HCT116 (cell line): ENCODE results near the gene HHAT. TPM values are rescaled to one million over a fixed set of nuclear protein-coding genes. Genes with fewer than 3 reads are reported as not detected.

ENCODE experiments used
- ATAC-seq: fragments of 200-7000 bp; cut with Tn5 transposase; 2 replicates; pipeline ENCODE4 v1.9.1; 2020; ENCODE audit warnings: mild to moderate bottlenecking, moderate library complexity
- BruUV-seq: library from RNA; stranded (reverse); fragments of 400-500 nt; replicated peaks from 2 replicates; lab custom pipeline; 2021; lab: Mats Ljungman, UMichigan
- CTCF ChIA-PET: fragments of 300-600 bp; sonication (Branson Sonifier 250); formaldehyde crosslinking; loops from one replicate; lab custom pipeline; 2021; ENCODE audit warnings: antibody characterized with exemption; lab: Charles Lee
- POLR2A ChIA-PET: fragments of 300-600, 350-600 bp; sonication (Branson Sonifier 250); formaldehyde crosslinking; loops from one replicate; lab custom pipeline; 2021; ENCODE audit warnings: antibody characterized with exemption; lab: Charles Lee
- RAD21 ChIA-PET, 2 experiments: fragments of 300-600 bp; sonication (Branson Sonifier 250); formaldehyde crosslinking; loops; one replicate each; lab custom pipeline; 2023; ENCODE audit warnings: low total read pairs in 2 of 2; ENCODE audit not compliant: uncharacterized antibody in 2 of 2, unreplicated experiment in 2 of 2, low non-redundant PET in 1 of 2; lab: Charles Lee
- DNase-seq: peaks from one replicate; pipeline ENCODE4 v3.0.0-alpha.2; 2010; ENCODE audit warnings: low read depth, low spot score
- H2AFZ ChIP-seq: fragments of 200-600 bp; shearing (Covaris generic), sonication (generic); 2 replicates; pipeline ENCODE4 v1.6.1; 2017; ENCODE audit warnings: low read depth, mixed run types, mixed read lengths, antibody characterized with exemption, low read length; ENCODE audit not compliant: poor library complexity, severe bottlenecking
- H3K27ac ChIP-seq: 2 replicates; pipeline ENCODE4 v1.5.1; 2012; ENCODE audit warnings: low read depth, low read length
- H3K27me3 ChIP-seq: fragments of 200-600 bp; sonication (generic); 2 replicates; pipeline ENCODE4 v1.6.1; 2016; ENCODE audit warnings: mixed run types, low read length, mixed read lengths; ENCODE audit not compliant: insufficient read depth
- H3K36me3 ChIP-seq, 2 experiments: fragments of 200-500 bp in 1 of 2; fragments of 200-600 bp in 1 of 2; sonication (Bioruptor generic) in 1 of 2; sonication (generic) in 1 of 2; 2 replicates each; pipeline versions ENCODE4 v1.5.1 to v1.6.1; 2014 to 2016; ENCODE audit warnings: low read length in 2 of 2, inconsistent platforms in 1 of 2, mixed read lengths in 1 of 2, mixed run types in 1 of 2; ENCODE audit not compliant: insufficient read depth in 2 of 2, control insufficient read depth in 1 of 2
- H3K4me1 ChIP-seq, 2 experiments: fragments of 200-600 bp in 1 of 2; sonication (generic) in 1 of 2; 2 replicates each; pipeline versions ENCODE4 v1.5.1 to v1.6.1; 2012 to 2017; ENCODE audit warnings: low read length in 2 of 2, inconsistent platforms in 1 of 2, mild to moderate bottlenecking in 1 of 2, mixed read lengths in 1 of 2, mixed run types in 1 of 2, moderate library complexity in 1 of 2; ENCODE audit not compliant: insufficient read depth in 2 of 2, control insufficient read depth in 1 of 2
- H3K4me2 ChIP-seq: fragments of 200-600 bp; sonication (generic); 2 replicates; pipeline ENCODE4 v1.6.1; 2017; ENCODE audit warnings: mixed run types, low read length, mixed read lengths
- H3K4me3 ChIP-seq, 2 experiments: fragments of 200-600 bp in 1 of 2; sonication (generic) in 1 of 2; replicated peaks in 1 of 2; 2 replicates each; pipeline ENCODE4 v1.5.1; 2011 to 2016; ENCODE audit warnings: low read length in 2 of 2, control low read depth in 1 of 2, low read depth in 1 of 2, mild to moderate bottlenecking in 1 of 2, mixed read lengths in 1 of 2, mixed run types in 1 of 2
- H3K79me2 ChIP-seq: fragments of 200-600 bp; sonication (generic); 2 replicates; pipeline ENCODE4 v1.6.1; 2017; ENCODE audit warnings: mild to moderate bottlenecking, mixed run types, low read length, moderate library complexity, mixed read lengths; ENCODE audit not compliant: insufficient read depth
- H3K9ac ChIP-seq: fragments of 200-600 bp; sonication (generic); 2 replicates; pipeline ENCODE4 v1.6.1; 2016; ENCODE audit warnings: low read length, mixed read lengths
- H3K9me2 ChIP-seq: fragments of 200-600 bp; sonication (generic), shearing (Covaris generic); 2 replicates; pipeline ENCODE4 v1.6.1; 2017; ENCODE audit warnings: mixed run types, mild to moderate bottlenecking, moderate library complexity; ENCODE audit not compliant: insufficient read depth
- H3K9me3 ChIP-seq, 2 experiments: fragments of 200-500 bp in 1 of 2; fragments of 200-600 bp in 1 of 2; sonication (Bioruptor generic) in 1 of 2; sonication (generic) in 1 of 2; 2 replicates each; pipeline ENCODE4 v1.6.1; 2014 to 2017; ENCODE audit warnings: low read length in 2 of 2, mixed read lengths in 2 of 2, inconsistent platforms in 1 of 2, low read depth in 1 of 2, mild to moderate bottlenecking in 1 of 2, mixed run types in 1 of 2, moderate library complexity in 1 of 2; ENCODE audit not compliant: control insufficient read depth in 1 of 2, insufficient read depth in 1 of 2
- H4K20me1 ChIP-seq: fragments of 200-600 bp; sonication (generic), shearing (Covaris generic); 2 replicates; pipeline ENCODE4 v1.6.1; 2017; ENCODE audit warnings: mixed run types, mild to moderate bottlenecking, moderate library complexity; ENCODE audit not compliant: insufficient read depth
- CBX3 ChIP-seq: IDR thresholded peaks from 2 replicates; pipeline ENCODE4 v1.6.1; 2012; ENCODE audit warnings: low read depth
- CEBPB ChIP-seq: IDR thresholded peaks from 2 replicates; pipeline ENCODE4 v1.6.1; 2012; ENCODE audit warnings: low read depth
- EZH2phosphoT487 ChIP-seq: fragments of 200-600 bp; IDR thresholded peaks from 2 replicates; pipeline ENCODE4 v1.6.1; 2018; ENCODE audit warnings: antibody characterized with exemption, borderline replicate concordance
- JUND ChIP-seq: IDR thresholded peaks from 2 replicates; pipeline ENCODE4 v1.6.1; 2012
- POLR2A ChIP-seq: IDR thresholded peaks from 2 replicates; pipeline ENCODE4 v1.7.0; 2011; ENCODE audit warnings: borderline replicate concordance; ENCODE audit not compliant: insufficient read depth, insufficient read length; ENCODE audit errors: extremely low read depth
- RAD21 ChIP-seq: IDR thresholded peaks from 2 replicates; pipeline ENCODE4 v1.6.1; 2012; ENCODE audit warnings: low read depth, mild to moderate bottlenecking
- REST ChIP-seq: IDR thresholded peaks from 2 replicates; pipeline ENCODE4 v1.6.1; 2012; ENCODE audit warnings: low read depth
- SRF ChIP-seq: IDR thresholded peaks from 2 replicates; pipeline ENCODE4 v1.6.1; 2012; ENCODE audit warnings: low read depth
- TCF7L2 ChIP-seq: IDR thresholded peaks from 2 replicates; pipeline ENCODE4 v1.7.0; 2011; ENCODE audit warnings: borderline replicate concordance, inconsistent platforms; ENCODE audit not compliant: insufficient read depth, insufficient read length; ENCODE audit errors: extremely low read depth
- ZBTB33 ChIP-seq: IDR thresholded peaks from 2 replicates; pipeline ENCODE4 v1.6.1; 2011; ENCODE audit warnings: mild to moderate bottlenecking, low read length, moderate library complexity; ENCODE audit not compliant: insufficient replicate concordance; ENCODE audit errors: extremely low read depth
- ZFX ChIP-seq: fragments of 450-650 bp; IDR thresholded peaks from 2 replicates; pipeline ENCODE4 v1.6.1; 2017
- intact Hi-C: fragments of 100-400 bp; cut with micrococcal nuclease; formaldehyde crosslinking; loops from 2 replicates; pipeline ENCODE4 v1.10.0; 2022
- total RNA-seq: library from RNA; stranded (reverse); gene quantifications from one replicate; pipeline ENCODE4 v1.2.1, GENCODE V29; 2021; ENCODE audit not compliant: unreplicated experiment
- TF ChIP-seq, protein P1 (sequence below), 3 experiments: fragments of 200-600 bp in 1 of 3; sonication (generic) in 1 of 3; IDR thresholded peaks in 2 of 3; conservative IDR thresholded peaks in 1 of 3; 2 replicates each; pipeline ENCODE4 v1.5.1; 2012 to 2017; ENCODE audit warnings: low read depth in 2 of 3, low read length in 2 of 3, antibody characterized with exemption in 1 of 3, borderline replicate concordance in 1 of 3, control low read depth in 1 of 3, mild to moderate bottlenecking in 1 of 3, mixed read lengths in 1 of 3, mixed run types in 1 of 3, moderate library complexity in 1 of 3; ENCODE audit not compliant: insufficient read depth in 1 of 3
- TF ChIP-seq, protein P2 (sequence below): IDR thresholded peaks from 2 replicates; pipeline ENCODE4 v1.6.1; 2012

The HHAT gene
- total RNA-seq, 1 experiment from 2014 or later = 2.7 TPM

- ChIA-PET POLR2A (no interaction called here), CTCF (no interaction called here), RAD21 (no interaction called here)
- DNase-seq (no peak), ATAC-seq (no peak)
- Histone ChIP-seq H3K9me3 (no peaks in the 10 kb centered on the region), H3K9me2 (no peaks in the 10 kb centered on the region), H3K36me3 (no peaks in the 10 kb centered on the region), H3K4me1 (no peaks in the 10 kb centered on the region; a peak in 1 of 4 replicates), H4K20me1 (no peaks in the 10 kb centered on the region), H3K4me2 (no peak overlapping the region), H3K79me2 (no peaks in the 10 kb centered on the region), H3K4me3 (no peak overlapping the region), H3K27me3 (no peaks in the 10 kb centered on the region), H3K9ac (no peak overlapping the region), H3K27ac (no peak overlapping the region), H2AFZ (no peak overlapping the region)
- no TSS peak for BruUV-seq
- intact Hi-C loops = no loop called here
- no peak for TF ChIP-seq RAD21
- no peak for TF ChIP-seq EZH2phosphoT487
- TF ChIP-seq, protein P1, sequence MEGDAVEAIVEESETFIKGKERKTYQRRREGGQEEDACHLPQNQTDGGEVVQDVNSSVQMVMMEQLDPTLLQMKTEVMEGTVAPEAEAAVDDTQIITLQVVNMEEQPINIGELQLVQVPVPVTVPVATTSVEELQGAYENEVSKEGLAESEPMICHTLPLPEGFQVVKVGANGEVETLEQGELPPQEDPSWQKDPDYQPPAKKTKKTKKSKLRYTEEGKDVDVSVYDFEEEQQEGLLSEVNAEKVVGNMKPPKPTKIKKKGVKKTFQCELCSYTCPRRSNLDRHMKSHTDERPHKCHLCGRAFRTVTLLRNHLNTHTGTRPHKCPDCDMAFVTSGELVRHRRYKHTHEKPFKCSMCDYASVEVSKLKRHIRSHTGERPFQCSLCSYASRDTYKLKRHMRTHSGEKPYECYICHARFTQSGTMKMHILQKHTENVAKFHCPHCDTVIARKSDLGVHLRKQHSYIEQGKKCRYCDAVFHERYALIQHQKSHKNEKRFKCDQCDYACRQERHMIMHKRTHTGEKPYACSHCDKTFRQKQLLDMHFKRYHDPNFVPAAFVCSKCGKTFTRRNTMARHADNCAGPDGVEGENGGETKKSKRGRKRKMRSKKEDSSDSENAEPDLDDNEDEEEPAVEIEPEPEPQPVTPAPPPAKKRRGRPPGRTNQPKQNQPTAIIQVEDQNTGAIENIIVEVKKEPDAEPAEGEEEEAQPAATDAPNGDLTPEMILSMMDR (IDR thresholded peaks at IDR 0.05 in 2 of 3, conservative IDR thresholded peaks at IDR 0.05 in 1 of 3; ENCODE audit: borderline replicate concordance in 1 of 3, insufficient read depth in 1 of 3, low read depth in 2 of 3, low read length in 2 of 3) = no peak
- TF ChIP-seq CEBPB = no peak
- no peak for TF ChIP-seq JUND
- TF ChIP-seq POLR2A = no peak
- no peak for TF ChIP-seq REST
- TF ChIP-seq CBX3 = no peak
- TF ChIP-seq ZFX = no peak
- TF ChIP-seq, protein P2, sequence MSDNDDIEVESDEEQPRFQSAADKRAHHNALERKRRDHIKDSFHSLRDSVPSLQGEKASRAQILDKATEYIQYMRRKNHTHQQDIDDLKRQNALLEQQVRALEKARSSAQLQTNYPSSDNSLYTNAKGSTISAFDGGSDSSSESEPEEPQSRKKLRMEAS = no peak
- no peak for TF ChIP-seq SRF
- no peak for TF ChIP-seq ZBTB33
- no peak for TF ChIP-seq TCF7L2
These were observed 14.5 kb downstream of the HHAT start for GRCh38 chr1:210342986-210343780.
